NOMO-1 (cell line): ENCODE data around the gene MORN2.

Experiments used
- DNase-seq, 2 experiments: peaks; one replicate each; lab custom pipeline; 2025; ENCODE audit not compliant: unreplicated experiment in 2 of 2; lab: John Stamatoyannopoulos, UW

MORN2 gene

GRCh38 chr2:38875576-38876367 lies at the start of gene MORN2, which contains the start of gene DHX57:
TSS of gene MORN2 (plus strand) at chr2:38875976.
TSS of gene DHX57 (minus strand) at chr2:38875934. CDS start at chr2:38868405, 7,529 bp downstream.
- DNase-seq, result peak; percentile 73 to 76

DNA sequence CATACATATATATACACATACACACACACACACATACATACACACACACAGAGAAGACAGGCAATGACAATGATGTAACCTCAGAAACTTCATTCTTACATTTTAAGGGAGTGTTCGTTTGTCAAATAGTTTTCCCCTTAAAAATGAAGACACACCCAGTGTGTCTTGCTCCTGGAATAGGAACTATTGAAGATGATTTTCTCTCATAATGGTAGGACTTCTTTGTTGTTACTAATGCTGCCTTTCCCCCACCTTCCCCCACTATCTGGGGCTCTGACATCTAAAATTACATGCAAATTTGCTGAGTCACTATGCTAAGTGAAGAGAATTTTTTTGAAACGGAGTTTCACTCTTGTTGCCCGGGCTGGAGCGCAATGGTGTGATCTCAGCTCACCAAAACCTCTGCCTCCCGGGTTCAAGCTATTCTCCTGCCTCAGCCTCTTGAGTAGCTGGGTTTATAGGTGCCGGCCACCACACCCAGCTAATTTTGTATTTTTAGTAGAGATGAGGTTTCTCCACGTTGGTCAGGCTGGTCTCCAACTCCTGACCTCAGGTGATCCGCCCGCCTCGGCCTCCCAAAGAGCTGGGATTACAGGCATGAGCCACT lies 48.1 kb upstream of the MORN2 start:
- peak; percentile 75 to 79 for DNase-seq

- no peak for DNase-seq
Observed at GRCh38 chr2:38828460-38828859, 47.3 kb upstream of the MORN2 start.

- DNase-seq, result no peak
Observed at GRCh38 chr2:38829971-38830370, 45.8 kb upstream of the MORN2 start.

GRCh38 chr2:38830526-38831159 lies 45.1 kb upstream of the MORN2 start:
- DNase-seq, result peak; percentile 31 to 51

- DNase-seq, result peak in 1 of 2 experiments; percentile 20
Observed at GRCh38 chr2:38835015-38835601, 40.7 kb upstream of the MORN2 start.

- peak; percentile 71 to 92 for DNase-seq
Observed at GRCh38 chr2:38835990-38836389, 39.8 kb upstream of the MORN2 start.

- DNase-seq, result no peak
Observed at GRCh38 chr2:38836791-38837190, 39.0 kb upstream of the MORN2 start.

DNA sequence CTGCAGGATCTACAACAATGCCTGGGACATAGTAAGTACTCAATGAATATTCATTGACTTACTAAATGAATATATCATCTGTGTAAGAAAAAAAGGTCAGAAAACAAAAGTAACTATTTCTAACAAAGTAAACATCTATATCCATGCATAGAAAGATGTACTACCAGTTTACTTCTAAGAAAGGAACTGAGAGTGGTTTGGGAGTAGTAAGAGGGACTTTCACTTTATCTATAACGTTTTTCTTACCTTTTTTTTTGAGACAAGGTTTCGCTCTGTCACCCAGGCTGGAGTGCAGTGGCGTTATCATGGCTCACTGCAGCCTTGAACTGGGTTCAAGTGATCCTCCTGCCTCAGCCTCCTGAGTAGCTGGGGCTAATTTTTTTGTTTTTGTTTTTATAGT lies 25.7 kb upstream of the MORN2 start:
- DNase-seq, result no peak

DNA sequence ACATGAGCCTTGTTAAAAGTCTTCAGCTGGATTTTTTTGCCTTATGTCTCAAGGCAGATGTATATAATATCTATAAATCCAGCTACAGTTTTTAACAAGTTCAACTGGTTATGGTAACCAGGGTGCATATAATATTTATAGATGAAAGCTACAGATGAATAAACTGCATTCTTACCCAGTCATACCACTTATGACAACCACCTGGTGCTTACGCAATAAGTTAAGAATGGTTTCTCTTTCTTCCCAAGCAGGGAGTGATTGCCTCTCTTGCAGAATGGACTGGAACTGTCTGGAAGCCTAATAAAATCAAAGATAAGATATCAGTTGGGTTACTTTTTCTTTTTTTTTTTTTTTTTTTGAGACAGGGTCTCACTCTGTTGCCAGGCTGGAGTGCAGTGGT lies 19.6 kb upstream of the MORN2 start:
- peak in 1 of 2 experiments; percentile 25 for DNase-seq

DNA sequence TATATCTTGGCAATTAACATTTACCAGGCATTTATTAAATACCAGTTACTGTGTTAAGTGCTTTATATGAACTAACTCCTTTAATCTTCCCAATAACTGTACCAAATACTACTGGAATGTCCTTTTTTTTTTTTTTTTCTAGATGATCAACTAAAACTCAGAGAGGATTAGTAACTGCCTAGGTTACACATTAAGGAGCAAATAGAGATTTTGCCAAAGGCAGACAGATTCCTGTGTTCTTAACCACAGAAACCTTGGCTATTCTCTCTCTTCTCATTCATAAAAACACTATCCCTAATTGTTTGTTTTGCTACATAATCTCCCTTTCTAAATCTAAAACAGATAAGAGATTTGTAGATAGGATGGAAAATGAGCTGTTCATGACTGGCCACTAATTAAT lies 13.3 kb upstream of the MORN2 start:
- DNase-seq, result no peak

DNA sequence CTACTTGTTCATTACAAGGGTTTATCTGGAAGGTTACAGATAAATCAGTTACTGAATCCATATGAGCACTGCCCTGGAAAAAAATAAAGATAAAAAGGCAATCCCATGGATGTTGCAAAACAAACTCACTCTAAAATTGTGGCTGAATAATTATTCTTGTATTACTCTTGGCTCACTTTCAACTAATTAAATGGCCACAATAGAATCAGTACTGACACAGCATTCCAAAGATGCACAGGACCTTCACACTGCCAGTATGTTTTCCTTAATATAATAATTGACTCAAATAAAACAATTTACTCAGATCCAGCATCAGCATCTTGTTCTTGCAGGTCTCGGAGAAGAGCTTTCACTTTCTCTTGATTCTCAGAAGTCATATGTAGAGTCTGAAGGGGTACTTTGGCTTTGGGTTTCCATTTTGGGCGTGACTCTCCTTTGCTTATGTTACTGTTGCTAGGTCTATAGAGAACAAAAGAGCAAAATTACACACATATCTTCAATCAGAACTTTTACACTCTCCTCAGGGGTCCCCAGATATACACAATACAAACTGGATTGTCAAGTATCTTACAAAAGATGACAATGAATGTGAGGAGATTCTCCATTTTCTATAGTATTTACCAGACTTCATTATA lies 12.6 kb upstream of the MORN2 start:
- DNase-seq, result no peak

DNA sequence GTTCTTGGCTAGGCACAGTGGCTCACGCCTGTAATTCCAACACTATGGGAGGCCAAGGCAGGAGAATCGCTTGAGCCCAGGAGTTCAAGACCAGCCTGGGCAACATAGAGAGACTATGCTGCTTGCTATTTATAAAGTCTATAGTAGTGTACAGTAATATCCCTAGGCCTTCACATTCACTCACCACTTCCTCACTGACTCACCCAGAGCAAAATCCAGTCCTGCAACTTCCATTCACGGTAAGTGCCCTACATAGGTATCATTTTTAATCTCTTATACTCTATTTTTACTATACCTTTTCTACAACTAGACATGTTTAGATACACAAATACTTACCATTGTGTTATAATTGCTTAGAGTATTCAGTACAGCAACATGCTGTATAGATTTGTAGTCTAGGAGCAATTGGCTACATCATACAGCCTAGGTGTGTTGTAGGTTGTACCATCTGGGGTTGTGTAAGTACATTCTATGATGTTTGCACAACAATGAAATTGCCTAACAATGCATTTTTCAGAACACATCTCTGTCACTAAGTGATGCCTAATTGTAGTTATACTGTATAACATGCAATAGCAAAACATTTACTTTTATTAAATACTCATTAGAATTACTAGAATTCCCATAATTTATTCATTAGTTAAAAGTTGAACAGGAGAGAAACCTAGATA lies 8.9 kb upstream of the MORN2 start:
- DNase-seq, result no peak

- DNase-seq, result no peak
Observed at GRCh38 chr2:38871432-38871831, 4.3 kb upstream of the MORN2 start.

DNA sequence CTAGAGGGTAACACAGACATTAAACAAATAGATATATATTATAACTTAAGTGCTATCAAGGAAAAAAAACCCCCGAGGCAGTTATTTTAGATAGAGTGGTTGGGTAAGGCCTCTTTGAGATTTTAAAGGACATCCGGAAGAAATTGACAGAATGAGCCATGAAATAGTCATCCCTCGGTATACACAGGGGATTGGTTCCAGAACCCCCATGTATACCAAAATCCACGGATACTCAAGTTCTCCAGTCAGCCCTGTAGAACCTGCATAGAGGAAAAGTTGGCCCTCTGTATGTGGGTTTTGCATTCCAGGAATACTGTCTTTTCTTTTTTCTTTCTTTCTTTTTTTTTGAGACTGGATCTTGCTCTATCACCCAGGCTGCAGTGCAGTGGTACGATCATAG lies 2.0 kb upstream of the MORN2 start:
- no peak for DNase-seq

DNA sequence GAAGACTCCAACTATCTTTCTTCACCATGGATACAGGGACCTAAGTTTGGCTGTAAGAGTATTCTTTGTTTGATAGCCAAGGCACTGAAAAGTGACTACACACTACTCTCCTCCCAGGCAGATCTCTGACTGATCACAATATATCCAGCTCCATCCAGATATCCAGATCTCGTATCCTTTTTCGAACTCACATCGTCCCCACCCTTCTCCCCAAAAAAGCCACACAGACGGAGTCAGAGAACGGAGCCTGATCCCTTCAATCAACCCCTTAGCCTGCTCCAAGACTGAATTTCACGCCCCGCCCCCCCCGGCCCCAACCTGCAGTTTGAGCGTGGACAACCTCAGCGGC lies 575 bp upstream of the MORN2 start:
- DNase-seq, result no peak

- DNase-seq, result no peak
Observed at GRCh38 chr2:38876407-38876806, 631 bp downstream of the MORN2 start.

GRCh38 chr2:38886063-38886462 lies 10.3 kb downstream of the MORN2 start:
- DNase-seq, result no peak

DNA sequence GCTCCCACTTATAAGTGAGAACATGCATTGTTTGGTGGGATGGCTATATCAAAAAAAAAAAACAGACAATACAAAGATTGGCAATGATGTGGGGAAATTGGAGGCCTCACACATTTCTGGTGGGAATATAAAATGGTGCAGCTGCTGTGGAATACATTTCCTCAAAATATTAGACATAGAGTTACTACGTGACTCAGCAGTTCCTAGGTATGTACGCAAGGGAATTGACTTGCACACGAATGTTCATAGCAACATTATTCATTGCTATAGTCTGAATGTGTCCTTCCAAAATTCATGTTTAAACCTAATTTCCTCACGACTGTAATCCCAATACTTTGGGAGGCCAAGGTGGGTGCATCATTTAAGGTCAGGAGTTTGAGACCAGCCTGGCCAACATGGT lies 11.6 kb downstream of the MORN2 start:
- no peak for DNase-seq

GRCh38 chr2:38887902-38888554 lies 12.3 kb downstream of the MORN2 start:
- DNase-seq, result no peak
